ENCODE data around the gene RBM38.

Gene RBM38

DNA sequence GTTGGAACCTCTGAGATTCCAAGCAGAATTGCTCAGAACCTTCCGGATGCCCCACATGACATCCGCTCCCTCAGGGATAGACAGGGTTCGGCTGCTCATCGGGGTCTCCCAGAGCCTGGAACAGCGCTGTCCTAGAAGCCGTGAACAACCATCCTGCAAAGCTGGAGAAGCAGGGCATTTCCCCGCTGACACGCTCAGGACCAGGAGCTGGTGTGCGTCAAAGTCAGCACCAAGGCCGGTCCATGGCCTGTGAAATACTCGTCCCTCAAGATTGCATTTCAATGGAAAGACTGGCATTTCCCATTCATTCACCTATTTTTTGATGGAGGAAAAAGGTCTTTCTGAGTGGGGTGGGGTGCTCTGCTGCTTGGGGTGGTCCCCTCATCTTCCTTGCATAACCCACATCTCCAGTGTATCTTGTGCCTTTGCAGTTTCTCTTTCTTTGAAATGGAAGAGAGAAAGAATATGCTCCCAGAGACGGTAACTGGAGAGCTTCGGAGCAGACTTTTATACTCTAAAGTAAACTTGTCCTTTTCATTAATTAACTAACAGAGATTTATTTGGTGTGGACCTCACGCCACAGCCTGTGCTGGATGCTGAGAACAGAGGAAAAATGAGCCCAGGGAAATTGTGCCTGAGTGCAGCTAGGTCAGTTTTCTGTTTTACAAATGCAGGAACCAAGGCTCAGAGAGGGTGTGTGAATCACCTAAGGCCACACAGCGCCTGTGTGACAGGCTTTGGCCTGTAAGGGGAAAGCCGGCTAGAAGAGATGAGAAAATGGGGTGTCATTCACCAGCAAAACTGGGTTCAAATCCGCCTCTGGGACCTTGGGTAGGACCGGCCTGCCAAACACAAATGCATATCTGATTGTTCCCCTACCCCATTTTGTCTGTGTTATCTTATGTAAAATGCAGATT, 52.4 kb downstream of the RBM38 start:
- TF ChIP-seq, protein P1, sequence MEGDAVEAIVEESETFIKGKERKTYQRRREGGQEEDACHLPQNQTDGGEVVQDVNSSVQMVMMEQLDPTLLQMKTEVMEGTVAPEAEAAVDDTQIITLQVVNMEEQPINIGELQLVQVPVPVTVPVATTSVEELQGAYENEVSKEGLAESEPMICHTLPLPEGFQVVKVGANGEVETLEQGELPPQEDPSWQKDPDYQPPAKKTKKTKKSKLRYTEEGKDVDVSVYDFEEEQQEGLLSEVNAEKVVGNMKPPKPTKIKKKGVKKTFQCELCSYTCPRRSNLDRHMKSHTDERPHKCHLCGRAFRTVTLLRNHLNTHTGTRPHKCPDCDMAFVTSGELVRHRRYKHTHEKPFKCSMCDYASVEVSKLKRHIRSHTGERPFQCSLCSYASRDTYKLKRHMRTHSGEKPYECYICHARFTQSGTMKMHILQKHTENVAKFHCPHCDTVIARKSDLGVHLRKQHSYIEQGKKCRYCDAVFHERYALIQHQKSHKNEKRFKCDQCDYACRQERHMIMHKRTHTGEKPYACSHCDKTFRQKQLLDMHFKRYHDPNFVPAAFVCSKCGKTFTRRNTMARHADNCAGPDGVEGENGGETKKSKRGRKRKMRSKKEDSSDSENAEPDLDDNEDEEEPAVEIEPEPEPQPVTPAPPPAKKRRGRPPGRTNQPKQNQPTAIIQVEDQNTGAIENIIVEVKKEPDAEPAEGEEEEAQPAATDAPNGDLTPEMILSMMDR (IDR thresholded peaks at IDR 0.05; ENCODE audit: low read depth, low read length), result no peak
- no peak overlapping the region for H3K4me3 ChIP-seq (ENCODE audit: low read depth, low read length)

DNA sequence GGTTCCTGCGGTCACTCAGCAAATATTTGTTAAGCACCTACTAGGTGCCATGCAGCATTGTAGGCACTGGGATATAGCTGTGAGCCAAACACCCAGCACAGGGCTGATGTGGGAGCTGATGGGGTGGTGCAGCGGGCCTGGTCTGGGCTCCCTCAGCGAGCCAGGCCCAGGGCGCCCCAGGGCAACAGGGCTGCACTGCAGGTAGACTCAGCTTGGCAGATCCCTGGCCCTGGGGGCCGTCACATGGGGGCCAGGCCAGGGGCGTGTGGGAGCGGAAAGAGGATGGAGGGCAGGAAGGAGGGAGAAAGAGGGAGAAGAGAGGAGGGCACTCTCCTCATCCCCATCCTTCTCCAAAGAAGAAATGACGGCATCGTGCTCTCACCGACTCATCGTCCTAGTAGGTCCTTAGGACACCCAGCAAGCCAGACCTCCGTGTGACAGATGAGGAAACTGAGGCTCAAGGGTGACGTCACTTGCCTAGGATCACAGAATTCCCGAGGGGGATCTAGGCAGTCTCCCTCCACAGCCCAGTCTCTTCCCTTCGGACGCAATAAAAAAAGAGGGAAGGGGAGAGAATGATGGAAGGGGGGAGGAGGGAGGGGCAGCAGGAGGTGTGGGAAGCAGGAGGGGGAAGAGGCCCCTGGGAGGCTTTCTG, 53.3 kb downstream of the RBM38 start:
- TF ChIP-seq, protein P1 (IDR thresholded peaks at IDR 0.05; ENCODE audit: low read depth, low read length), result no peak
- no peak overlapping the region for H3K4me3 ChIP-seq (ENCODE audit: low read depth, low read length)

DNA sequence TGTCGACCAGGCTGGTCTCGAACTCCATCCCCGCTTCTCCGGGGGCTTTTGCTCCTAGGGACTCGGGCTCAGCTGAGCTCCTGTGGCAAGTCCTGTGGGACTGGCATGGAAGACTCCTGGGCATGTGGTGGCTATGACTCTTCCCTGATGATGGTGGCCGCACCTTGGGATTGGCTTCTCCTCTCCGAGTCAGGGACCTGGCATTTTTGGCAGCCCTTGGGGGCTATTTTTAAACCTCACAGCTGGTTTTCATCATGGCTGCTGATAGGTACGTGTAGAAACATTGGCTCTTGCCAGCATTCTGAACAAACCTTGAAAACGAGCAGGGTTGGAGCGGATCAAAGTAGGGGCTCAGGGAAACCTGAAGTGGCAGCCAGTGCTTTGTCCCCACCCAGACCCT, 54.1 kb downstream of the RBM38 start:
- H3K4me3 ChIP-seq (ENCODE audit: low read depth, low read length), result no peak overlapping the region
- TF ChIP-seq, protein P1 (IDR thresholded peaks at IDR 0.05; ENCODE audit: low read depth, low read length), result no peak

DNA sequence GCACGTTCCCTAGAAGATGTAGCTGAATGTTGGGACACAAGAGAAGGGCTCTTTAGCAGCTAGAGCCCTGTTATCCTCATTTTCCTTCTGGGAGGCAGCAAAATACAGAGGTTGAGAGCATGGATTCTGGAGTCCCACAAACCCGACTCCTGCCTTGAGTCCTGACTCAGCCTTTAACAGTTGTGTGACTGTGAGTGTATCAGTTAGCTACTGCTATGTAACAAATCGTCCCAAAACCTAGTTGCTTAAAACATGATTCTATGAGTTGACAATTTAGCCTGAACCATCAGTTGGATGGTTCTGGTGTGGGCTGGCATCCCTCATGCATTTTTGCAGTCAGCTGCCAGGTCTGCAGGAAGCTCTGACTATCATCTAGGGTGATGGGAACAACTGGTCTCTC, 54.6 kb downstream of the RBM38 start:
- TF ChIP-seq, protein P1 (IDR thresholded peaks at IDR 0.05; ENCODE audit: low read depth, low read length), result no peak
- H3K4me3 ChIP-seq (ENCODE audit: low read depth, low read length), result no peak overlapping the region

DNA sequence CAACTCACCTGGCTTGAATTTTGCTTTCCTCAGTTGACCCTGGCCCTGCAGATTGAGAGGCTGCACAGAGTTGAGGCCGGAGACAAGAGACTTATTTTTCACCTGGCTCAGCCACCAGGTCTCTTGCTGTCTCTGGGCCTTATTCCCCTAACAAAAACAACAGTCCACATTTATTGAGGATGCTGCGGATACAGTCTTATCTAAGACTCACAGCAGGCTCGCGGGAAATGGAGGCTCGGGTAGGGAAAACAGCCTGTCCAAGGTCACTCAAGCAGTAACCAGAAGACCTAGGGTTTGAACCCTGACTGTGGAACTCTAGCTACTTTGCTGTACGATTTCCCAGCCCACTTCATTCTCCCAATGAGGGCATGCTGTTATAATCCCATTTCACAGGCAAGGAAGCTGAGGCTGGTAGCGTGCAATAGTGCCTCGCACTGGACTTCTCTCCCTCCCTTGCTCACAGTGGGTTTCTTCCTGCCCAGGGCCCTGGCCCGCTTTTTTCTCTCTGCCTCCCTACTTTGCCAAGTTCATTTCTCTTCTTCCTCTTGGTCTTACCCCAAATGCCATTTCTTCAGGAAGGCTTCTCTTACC, 57.7 kb downstream of the RBM38 start:
- no peak overlapping the region for H3K4me3 ChIP-seq (ENCODE audit: low read depth, low read length)
- TF ChIP-seq, protein P1 (IDR thresholded peaks at IDR 0.05; ENCODE audit: low read depth, low read length), result no peak

DNA sequence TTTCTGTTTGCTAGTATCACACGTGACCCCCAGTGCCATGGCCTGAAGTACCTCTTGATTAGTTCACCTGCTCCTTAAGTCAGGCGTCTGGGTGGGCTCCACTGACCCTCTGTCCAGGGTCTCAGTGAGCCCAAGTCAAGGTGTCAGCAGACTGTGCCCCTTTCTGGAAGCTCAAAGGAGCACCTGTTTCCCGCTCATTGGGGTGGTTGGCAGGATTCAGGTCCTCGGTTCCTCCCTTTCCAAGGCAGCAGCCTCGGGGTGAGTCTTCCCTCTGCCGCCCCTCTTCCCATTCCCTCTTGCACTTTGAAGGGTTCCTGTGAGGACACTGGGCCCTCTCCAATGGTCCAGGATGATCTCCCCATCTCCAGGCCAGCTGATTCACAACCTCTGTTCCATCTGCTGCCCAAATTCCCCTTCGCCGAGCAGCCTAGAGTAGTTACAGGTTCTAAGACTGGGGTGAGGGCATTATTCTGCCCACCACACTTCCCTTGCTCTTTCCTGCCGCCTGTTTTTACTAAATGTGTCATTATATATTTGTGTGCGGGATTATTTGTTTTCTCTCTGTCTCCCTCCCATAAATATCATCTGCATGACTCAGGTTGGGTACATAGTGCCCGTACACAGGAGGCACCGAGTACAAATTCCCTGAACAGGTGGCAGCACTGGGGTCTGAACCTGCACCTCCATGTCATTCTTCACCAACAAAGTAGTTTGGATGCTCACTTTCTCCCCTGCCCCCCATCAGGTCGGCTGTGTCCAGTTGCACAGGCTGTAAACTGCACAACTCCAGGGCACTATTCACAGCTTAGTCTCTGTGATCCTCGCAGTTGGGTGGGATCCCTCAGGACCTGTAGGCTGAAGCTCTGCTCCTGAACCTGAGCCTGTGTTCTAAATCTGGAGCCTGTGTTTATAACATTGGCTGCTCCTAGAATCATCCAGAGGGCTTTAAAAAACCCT, 58.5 kb downstream of the RBM38 start:
- TF ChIP-seq, protein P1 (IDR thresholded peaks at IDR 0.05; ENCODE audit: low read depth, low read length), result no peak
- H3K4me3 ChIP-seq (ENCODE audit: low read depth, low read length), result no peak overlapping the region

All from WI38 (cell line).